Measurements from ENCODE around the gene SCIN. TPM values are rescaled to one million over a fixed set of nuclear protein-coding genes. Genes with fewer than 3 reads are reported as not detected.
A peak's percentile ranks its signal among the peaks of the same experiment; 100 is the strongest.
"Not testable (repeated sequence)": the region's sequence is repeated elsewhere in the genome, so short reads cannot be mapped to it uniquely, and the experiment has no call there.

Gene SCIN
- total RNA-seq (under 1 TPM; 0.14 to 0.35 (median 0.28) TPM), polyA plus RNA-seq (0.20 TPM)
- long read RNA-seq, donor 1: 0 reads
- long read RNA-seq, donor 2, partial matches to known transcripts: 0 of 1 reads
- long read RNA-seq, donor 2, other reads (novel, unspliced or antisense): 0 of 1 reads
- long read RNA-seq, donor 3, full-length matches to known transcripts: 1 of 1 reads
- long read RNA-seq, donor 3, partial matches to known transcripts: 0 of 1 reads
- long read RNA-seq, donor 3, other reads (novel, unspliced or antisense): 0 of 1 reads
- long read RNA-seq, donor 4: 0 reads

DNA sequence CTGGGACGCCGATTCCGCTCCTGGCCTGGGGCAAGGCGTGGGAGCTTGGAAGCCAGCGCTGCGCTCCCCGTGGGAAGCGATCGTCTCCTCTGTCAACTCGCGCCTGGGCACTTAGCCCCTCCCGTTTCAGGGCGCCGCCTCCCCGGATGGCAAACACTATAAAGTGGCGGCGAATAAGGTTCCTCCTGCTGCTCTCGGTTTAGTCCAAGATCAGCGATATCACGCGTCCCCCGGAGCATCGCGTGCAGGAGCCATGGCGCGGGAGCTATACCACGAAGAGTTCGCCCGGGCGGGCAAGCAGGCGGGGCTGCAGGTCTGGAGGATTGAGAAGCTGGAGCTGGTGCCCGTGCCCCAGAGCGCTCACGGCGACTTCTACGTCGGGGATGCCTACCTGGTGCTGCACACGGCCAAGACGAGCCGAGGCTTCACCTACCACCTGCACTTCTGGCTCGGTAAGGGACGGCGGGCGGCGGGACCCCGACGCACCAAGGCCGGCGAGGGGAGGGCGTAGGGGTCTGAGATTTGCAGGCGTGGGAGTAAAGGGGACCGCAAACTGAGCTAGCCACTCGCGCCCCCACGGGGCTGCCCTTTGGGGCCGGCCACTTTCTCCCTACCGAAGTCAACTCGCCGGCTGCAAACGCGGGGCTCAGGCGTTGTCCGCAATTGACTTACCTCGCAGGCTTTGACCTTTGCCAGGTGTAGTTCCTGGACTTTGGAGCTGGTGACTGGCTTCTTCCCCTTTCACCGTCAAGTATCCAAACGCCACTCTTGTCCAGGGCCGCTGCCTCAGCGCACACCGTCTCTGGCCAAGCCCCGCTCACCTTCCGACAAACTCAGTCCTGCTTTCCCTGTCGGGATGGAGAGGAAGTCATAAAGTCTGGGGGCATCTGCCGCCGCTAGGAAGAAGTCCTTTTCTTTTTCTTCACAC, at the start of gene SCIN:
SCIN (plus strand) TSS at position 187 of the 928 bp plus-strand sequence; CDS start at position 254, 67 bp downstream.
- H3K4me3 ChIP-seq (ENCODE audit: low read length): peak within 1 kb of the TSS; percentile 60
- H3K4me1 ChIP-seq (ENCODE audit: control insufficient read depth, insufficient read depth, low read length): no peaks in the 10 kb centered on the region
- 6% methylated on average over 74 of the region's 74 CpGs for WGBS
- peak; percentile 29 to 66 (median 56) for DNase-seq
- no peaks in the 10 kb centered on the region for H3K9me3 ChIP-seq (ENCODE audit: control insufficient read depth, low read length)
- no peaks in the 10 kb centered on the region for H3K27me3 ChIP-seq (ENCODE audit: control insufficient read depth, insufficient read depth)
- peak; percentile 42 to 66 for ATAC-seq
- no peak within 1 kb of the TSS for H3K27ac ChIP-seq (ENCODE audit: low read length)
- intact Hi-C loops (cut with DNase I): no loop called here

DNA sequence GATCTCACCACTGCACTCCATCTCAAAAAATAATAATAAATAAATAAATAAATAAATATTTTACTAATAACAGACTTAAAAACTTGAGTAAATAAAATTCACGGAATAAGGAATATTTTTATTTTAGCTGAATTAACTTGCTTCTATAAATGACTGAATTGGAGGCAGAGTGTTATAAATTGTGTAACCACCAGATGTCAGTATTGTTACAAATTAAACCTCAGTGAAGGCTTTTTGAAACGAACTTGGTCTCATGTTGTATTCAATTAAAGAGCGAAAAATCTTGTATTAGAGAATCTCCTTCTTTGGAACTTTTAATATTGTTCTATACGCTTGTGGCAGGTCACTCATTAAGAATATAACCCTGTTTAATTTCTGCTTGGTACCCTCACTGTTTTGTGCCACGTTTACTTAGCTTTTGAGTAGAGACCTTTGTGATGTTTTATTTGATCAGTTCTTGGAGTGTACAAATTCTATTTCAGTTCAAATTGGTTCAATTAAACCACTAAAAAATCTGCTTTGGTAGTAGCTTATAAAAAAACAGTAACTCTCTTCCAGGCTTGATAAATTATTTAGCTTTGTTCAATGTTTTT, 45.6 kb upstream of the SCIN start:
- intact Hi-C loops (cut with DNase I): loop anchor here (5.0 to 10.0 kb wide), 3 partner anchors 100 to 740 kb away; no protein-coding TSS in a partner anchor
- WGBS: 21% methylated on average over 5 of the region's 5 CpGs
- Histone ChIP-seq H3K4me1 (ENCODE audit: control insufficient read depth, insufficient read depth, low read length) (no peaks in the 10 kb centered on the region), H3K27me3 (ENCODE audit: control insufficient read depth, insufficient read depth) (no peaks in the 10 kb centered on the region), H3K9me3 (ENCODE audit: control insufficient read depth, low read length) (no peaks in the 10 kb centered on the region), H3K27ac (ENCODE audit: low read length) (no peak overlapping the region), H3K4me3 (ENCODE audit: low read length) (no peak overlapping the region)
- DNase-seq (no peak), ATAC-seq (no peak)

DNA sequence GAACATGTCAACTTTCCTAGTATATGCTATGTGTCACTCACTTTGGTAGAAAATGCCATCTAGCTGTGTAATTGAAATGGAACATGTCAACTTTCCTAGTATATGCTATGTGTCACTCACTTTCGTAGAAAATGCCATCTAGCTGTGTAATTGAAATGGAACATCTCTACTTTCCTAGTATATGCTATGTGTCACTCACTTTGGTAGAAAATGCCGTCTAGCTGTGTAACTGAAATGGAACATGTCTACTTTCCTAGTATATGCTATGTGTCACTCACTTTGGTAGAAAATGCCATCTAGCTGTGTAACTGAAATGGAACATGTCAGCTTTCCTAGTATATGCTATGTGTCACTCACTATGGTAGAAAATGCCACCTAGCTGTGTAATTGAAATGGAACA, 43.8 kb upstream of the SCIN start:
- H3K27ac ChIP-seq (ENCODE audit: low read length); ATAC-seq; DNase-seq; H3K4me1 ChIP-seq (ENCODE audit: control insufficient read depth, insufficient read depth, low read length); H3K27me3 ChIP-seq (ENCODE audit: control insufficient read depth, insufficient read depth); H3K4me3 ChIP-seq (ENCODE audit: low read length); H3K9me3 ChIP-seq (ENCODE audit: control insufficient read depth, low read length): not testable (repeated sequence)
- 80% methylated on average over 2 of the region's 2 CpGs for WGBS
- intact Hi-C loops (cut with DNase I): loop anchor here (10.0 kb wide), 2 partner anchors 98 to 738 kb away; no protein-coding TSS in a partner anchor

DNA sequence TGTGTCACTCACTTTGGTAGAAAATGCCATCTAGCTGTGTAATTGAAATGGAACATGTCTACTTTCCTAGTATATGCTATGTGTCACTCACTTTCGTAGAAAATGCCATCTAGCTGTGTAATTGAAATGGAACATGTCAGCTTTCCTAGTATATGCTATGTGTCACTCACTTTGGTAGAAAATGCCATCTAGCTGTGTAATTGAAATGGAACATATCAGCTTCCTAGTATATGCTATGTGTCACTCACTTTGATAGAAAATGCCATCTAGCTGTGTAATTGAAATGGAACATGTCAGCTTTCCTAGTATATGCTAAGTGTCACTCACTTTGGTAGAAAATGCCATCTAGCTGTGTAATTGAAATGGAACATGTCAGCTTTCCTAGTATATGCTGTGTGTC, 42.9 kb upstream of the SCIN start:
- not testable (repeated sequence) for H3K27me3 ChIP-seq (ENCODE audit: control insufficient read depth, insufficient read depth); H3K9me3 ChIP-seq (ENCODE audit: control insufficient read depth, low read length); DNase-seq; H3K4me3 ChIP-seq (ENCODE audit: low read length); ATAC-seq; H3K27ac ChIP-seq (ENCODE audit: low read length); H3K4me1 ChIP-seq (ENCODE audit: control insufficient read depth, insufficient read depth, low read length)
- intact Hi-C loops (cut with DNase I): loop anchor here (10.0 kb wide), 2 partner anchors 97 to 737 kb away; no protein-coding TSS in a partner anchor
- WGBS: 82% methylated on average over 1 of the region's 1 CpG

DNA sequence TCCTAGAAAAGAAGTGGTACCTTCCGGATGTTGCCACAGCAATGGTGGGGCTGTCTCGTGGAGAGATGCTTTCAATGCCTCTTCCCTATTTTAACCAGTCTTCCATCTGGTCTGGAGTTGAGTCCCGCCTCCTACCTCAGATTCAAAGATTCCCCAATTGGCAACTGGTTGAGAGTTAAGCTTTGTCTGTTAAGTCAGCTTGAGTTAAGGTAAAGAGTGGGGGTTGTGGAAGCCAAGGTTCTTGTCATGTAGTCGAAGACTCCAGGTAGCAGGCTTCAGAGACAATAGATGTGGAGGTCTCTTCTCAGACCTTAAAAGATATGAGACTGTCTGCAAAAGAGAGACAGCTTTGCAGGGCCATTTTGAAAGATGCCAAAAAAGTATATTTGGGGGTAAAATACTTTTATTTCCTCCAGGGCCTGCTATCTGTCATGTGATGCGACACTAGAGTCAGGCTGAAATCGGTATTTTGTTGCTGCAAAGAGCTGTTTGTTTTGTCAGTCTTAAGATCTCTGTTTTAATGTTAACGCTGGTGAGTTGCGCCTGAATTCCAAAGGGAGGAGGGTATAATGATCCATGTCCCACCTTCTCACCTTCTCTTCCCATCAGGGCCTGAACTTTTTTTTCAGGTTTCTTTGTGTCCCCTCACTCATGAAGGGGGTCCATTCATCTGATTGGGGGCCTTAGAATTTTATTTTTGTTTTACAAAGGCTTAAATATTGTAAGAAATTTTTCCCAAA, 40.4 kb upstream of the SCIN start:
- ATAC-seq (no peak), DNase-seq (no peak)
- H3K27ac ChIP-seq (ENCODE audit: low read length): no peak overlapping the region
- intact Hi-C loops (cut with DNase I): loop anchor here (10.0 kb wide), 2 partner anchors 95 to 735 kb away; no protein-coding TSS in a partner anchor
- no peaks in the 10 kb centered on the region for H3K27me3 ChIP-seq (ENCODE audit: control insufficient read depth, insufficient read depth)
- H3K4me3 ChIP-seq (ENCODE audit: low read length): no peak overlapping the region
- H3K4me1 ChIP-seq (ENCODE audit: control insufficient read depth, insufficient read depth, low read length): no peaks in the 10 kb centered on the region
- no peaks in the 10 kb centered on the region for H3K9me3 ChIP-seq (ENCODE audit: control insufficient read depth, low read length)
- 84% methylated on average over 8 of the region's 8 CpGs for WGBS

DNA sequence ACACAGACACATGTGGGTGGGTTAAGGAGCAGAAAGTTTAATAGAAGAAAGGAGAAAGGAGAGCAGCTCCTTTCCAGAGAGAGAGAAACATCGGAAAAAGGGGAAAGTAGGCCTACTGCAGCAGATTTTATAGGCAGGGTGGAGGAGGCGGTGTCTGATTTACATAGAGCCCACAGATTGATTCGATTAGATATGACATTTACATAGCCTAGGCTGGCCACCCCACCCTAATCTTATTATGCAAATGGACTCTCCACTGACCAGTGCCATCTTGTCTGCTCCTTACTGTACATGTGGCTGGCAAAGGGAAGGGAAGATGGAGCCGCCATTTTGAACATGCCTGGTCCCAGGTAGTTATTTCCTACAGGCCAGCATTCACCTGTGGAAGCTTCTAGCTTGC, 38.7 kb upstream of the SCIN start:
- Histone ChIP-seq H3K27me3 (ENCODE audit: control insufficient read depth, insufficient read depth) (no peaks in the 10 kb centered on the region), H3K4me3 (ENCODE audit: low read length) (no peak overlapping the region), H3K4me1 (ENCODE audit: control insufficient read depth, insufficient read depth, low read length) (no peaks in the 10 kb centered on the region), H3K9me3 (ENCODE audit: control insufficient read depth, low read length) (no peaks in the 10 kb centered on the region), H3K27ac (ENCODE audit: low read length) (no peak overlapping the region)
- intact Hi-C loops (cut with DNase I): no loop called here
- ATAC-seq (no peak), DNase-seq (no peak)
- WGBS: 89% methylated on average over 4 of the region's 4 CpGs

DNA sequence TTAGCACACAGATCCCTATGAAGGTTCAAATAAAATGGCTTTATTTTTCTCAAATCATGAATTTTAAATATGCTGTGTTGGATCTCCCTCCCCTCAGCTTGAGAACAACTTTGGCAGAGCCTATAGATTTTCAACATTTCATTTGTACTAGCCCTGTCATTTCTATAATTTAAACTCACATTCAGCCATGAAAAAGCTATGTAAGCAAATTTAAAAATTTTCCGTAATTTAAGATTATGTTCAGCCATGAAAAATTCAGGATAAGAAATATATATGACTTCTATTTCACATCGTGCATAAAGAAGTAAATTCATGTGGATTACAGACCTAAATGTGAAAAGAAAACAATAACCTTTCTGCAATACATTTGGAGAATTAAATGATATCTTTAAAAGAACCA, 36.5 kb upstream of the SCIN start:
- DNase-seq (no peak), ATAC-seq (no peak)
- Histone ChIP-seq H3K27ac (ENCODE audit: low read length) (no peak overlapping the region), H3K27me3 (ENCODE audit: control insufficient read depth, insufficient read depth) (no peaks in the 10 kb centered on the region), H3K9me3 (ENCODE audit: control insufficient read depth, low read length) (no peaks in the 10 kb centered on the region), H3K4me1 (ENCODE audit: control insufficient read depth, insufficient read depth, low read length) (no peaks in the 10 kb centered on the region), H3K4me3 (ENCODE audit: low read length) (no peak overlapping the region)
- 92% methylated on average over 2 of the region's 2 CpGs for WGBS
- intact Hi-C loops (cut with DNase I): no loop called here

DNA sequence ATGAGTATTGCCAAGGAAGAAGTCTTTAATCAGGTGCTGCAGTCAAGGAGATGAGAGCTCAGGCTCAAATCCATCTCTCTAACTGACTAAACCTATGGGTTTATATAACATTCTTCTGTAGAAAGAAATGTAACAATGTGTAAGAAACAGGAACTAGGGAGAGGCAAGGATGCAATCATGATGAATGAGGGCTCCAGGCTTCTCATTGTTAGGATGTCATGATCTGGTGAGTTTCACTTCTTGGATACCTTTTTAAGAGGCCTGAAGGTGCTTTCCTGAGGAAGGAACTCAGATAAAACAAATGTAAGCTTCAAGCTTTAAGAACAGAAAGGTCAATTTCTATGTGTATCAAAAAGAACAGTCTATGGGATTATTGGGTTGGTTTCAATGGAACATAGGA, 30.8 kb upstream of the SCIN start:
- ATAC-seq (no peak), DNase-seq (no peak)
- intact Hi-C loops (cut with DNase I): no loop called here
- no peaks in the 10 kb centered on the region for H3K27me3 ChIP-seq (ENCODE audit: control insufficient read depth, insufficient read depth)
- no peak overlapping the region for H3K27ac ChIP-seq (ENCODE audit: low read length)
- H3K4me3 ChIP-seq (ENCODE audit: low read length): no peak overlapping the region
- H3K9me3 ChIP-seq (ENCODE audit: control insufficient read depth, low read length): no peaks in the 10 kb centered on the region
- H3K4me1 ChIP-seq (ENCODE audit: control insufficient read depth, insufficient read depth, low read length): no peaks in the 10 kb centered on the region

DNA sequence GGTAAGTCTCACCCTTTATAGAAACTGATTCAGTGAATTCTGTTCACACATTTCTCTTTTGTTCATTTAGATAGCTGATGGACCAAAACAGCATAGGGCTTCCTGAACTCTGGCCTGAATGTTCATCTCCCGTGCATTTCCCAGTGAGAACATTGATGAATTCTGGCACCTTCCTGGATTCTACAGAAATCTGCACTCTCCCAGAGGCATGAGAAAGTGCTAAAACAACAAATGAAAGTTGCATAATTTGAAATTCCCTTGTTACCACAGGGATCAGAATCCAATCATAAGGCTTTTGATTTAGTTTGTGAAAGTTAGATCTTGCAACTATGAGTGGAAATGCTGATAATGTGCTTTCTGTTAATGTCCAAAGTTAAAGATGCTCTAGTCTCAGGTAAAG, 29.7 kb upstream of the SCIN start:
- no peaks in the 10 kb centered on the region for H3K9me3 ChIP-seq (ENCODE audit: control insufficient read depth, low read length)
- H3K27ac ChIP-seq (ENCODE audit: low read length): no peak overlapping the region
- WGBS: 50% methylated on average over 1 of the region's 1 CpG
- DNase-seq: no peak
- no peak for ATAC-seq
- H3K4me3 ChIP-seq (ENCODE audit: low read length): no peak overlapping the region
- no peaks in the 10 kb centered on the region for H3K4me1 ChIP-seq (ENCODE audit: control insufficient read depth, insufficient read depth, low read length)
- no peaks in the 10 kb centered on the region for H3K27me3 ChIP-seq (ENCODE audit: control insufficient read depth, insufficient read depth)
- intact Hi-C loops (cut with DNase I): no loop called here

DNA sequence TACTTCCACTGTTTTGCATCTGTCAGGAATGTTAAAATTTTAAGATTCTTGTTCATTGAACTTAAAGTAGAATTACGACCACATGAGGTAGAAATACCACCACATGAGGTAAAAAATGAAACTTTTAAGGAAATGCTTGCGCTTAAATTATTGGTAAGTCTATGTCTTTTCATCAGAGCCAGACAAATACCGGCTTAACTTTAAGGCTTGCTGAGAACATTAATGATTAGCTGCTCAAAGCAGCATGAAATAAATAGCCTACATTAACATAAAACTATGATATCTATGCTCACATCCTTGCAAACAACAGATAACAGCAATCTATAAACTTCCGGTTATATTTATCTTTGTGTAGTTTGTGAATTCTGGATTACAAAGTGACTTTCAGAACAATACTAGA, 26.9 kb upstream of the SCIN start:
- DNase-seq (no peak), ATAC-seq (no peak)
- Histone ChIP-seq H3K4me3 (ENCODE audit: low read length) (no peak overlapping the region), H3K27ac (ENCODE audit: low read length) (no peak overlapping the region), H3K4me1 (ENCODE audit: control insufficient read depth, insufficient read depth, low read length) (no peaks in the 10 kb centered on the region), H3K9me3 (ENCODE audit: control insufficient read depth, low read length) (no peaks in the 10 kb centered on the region), H3K27me3 (ENCODE audit: control insufficient read depth, insufficient read depth) (no peaks in the 10 kb centered on the region)
- intact Hi-C loops (cut with DNase I): no loop called here
- WGBS: 57% methylated on average over 4 of the region's 4 CpGs
